GM18870 (cell line): ENCODE data around the gene RAB14.
"Not testable (repeated sequence)": the region's sequence is repeated elsewhere in the genome, so short reads cannot be mapped to it uniquely, and the experiment has no call there.

Experiments
- ATAC-seq: cut with Tn5 transposase; IDR thresholded peaks from one replicate; pipeline ENCODE4 v1.9.1; 2021; ENCODE audit warnings: moderate library complexity; ENCODE audit not compliant: unreplicated experiment

Gene RAB14

DNA sequence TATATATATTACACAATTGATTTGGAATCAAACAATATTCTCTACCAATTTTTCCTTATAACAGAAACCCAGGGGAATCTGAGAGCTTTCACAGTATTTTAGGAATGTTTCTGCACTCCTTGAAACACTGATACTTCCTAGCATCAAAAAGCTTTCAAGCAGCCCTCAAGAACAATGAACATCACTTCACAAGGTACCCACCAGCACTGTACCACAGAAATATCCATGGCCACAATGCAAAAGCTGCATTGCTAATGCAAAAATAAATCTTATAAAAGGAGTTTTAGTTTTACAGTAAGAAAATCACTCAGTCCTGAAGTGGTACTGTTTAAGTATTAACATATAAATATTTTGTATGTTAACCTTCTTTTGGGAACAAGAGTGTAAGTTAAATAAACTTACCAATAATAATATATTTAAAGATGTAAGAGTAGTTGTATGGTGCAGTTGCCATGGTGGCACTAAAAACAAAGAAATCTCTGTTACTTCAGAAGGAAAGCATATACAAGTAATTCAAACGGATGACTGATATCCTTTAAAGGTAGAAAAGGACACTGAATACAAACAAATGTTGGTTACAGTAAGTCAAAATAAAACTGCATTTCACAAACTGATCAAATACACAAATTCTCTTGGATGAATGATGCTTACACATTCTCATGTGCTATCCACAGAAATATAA is 8.6 kb downstream of the RAB14 start:
- no peak for ATAC-seq

DNA sequence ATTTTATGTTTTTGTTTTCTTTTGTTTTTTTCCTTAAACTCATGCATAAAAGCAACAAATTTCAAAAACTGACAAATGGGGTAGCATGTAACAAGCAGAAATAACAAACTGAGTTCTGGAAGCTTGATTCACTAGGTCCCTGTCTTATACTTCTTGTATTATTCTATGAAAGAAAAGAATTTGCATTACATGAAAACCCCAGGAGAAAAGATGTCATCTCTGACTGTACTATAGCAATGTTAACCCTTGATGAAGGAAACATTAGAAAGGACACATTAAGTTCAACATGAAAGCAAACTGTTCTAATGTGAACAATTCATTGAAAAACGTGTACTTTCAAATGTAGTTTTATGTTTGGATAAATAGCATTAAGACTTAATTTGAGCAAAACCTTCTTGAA is 9.2 kb downstream of the RAB14 start:
- no peak for ATAC-seq

DNA sequence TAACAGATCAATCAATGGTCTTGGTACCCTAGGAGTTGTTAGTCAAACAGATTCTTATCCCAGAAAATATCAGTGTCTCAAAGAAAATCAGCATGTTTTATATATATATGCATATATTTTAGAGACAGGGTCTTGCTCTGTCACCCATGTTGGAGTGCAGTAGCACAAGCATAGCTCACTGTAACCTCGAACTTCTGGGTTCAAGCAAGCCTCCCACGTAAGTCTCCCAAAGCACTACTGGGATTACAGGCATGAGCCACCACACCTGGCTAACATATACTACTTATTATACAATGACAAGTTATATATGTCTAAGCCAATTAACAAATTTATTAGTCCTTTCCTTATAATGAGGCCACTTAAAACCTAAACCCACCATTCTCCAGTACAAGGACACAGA is 10.4 kb downstream of the RAB14 start:
- no peak for ATAC-seq

DNA sequence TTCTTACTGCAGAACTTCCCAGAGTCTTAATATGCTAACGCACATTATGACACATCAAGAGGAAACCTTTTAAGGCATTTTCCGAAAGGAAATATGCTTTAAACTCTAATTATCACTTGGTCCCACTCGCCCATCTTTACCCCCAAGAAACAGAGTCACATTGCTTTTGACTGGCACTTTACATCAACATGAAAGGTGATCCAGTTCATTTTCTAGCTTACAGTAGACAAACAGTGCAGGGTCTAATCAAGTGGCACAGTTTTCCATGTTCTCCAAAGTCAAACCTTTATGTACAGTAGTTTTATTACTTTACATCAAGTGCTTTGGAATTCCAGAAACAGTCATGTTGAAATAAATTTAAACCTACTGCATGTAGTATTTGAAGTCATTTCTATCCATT is 12.0 kb downstream of the RAB14 start:
- no peak for ATAC-seq

DNA sequence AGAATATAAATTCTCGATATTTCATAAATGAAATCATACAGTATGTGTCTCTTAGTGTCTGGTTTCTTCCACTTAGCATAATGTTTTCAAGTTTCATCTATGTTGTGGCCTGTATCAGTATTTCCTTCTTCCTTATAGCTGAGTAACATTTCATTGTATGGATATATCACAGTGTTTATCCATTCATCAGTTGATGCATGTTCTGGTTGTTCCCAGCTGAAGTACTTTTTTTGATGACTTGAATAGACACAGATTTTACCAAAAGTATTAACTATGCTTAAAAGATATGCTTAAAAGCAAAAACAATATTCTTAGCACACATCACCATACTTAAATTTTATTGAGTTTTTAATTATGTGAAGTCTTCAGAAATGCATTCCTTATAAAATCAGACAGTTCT is 12.7 kb downstream of the RAB14 start:
- no peak for ATAC-seq

DNA sequence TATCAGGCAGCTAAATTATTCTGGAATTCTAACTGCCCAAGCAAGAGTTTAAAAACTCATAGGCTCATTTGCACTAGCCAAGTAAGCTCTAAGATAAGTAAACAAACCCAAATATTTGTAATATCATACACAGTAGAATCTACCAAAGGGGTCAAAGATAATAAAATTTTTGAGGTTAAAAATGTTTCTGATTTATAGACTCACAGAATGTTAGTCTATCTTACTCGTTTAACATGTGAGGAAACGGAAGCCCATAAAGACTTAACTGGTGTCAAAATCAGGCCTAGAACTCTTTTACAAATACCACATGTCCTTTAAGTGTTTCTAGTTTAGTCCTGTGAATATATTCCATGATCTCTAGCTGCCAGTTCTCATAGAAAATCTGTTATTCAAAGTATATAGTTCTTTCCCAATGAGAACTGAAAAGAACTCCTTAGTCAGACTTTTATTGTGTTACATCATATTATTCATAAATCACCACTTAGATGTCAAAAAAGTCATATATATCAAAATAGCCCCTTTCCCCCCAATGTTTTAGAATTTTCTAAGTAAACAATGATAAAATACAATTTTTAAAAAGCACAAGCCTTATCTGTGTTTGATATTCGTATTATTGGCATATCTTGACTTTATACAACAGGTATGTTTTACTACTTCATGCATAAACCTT is 13.9 kb downstream of the RAB14 start:
- no peak for ATAC-seq

DNA sequence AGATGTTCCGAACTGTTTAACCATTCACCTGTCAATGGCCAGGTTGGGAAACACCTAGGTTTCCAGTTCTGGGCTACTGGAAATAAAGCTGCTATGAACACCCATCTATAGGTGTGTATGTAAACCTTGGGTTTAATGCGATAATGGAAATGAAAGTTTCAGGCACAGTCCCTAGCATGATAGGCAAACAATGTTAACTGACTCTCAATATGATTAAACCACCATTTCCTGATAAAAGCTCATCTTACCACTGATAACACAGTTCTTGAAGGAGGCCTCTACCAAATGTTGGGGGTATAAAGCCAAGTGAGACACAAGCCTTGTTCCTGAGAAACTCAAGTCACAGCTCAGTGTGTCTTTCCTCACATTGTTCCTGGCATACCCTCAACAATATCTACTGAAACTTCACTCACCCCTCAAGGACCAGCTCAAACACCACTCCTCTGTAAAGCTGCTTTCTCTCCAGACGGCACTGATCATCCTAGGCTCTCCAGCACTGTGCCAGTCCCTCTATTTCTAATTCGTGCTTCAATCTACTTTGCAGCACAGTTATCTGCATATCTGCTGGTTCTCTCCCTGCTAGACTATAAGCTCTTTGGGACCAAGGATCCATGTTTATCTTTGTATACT is 15.8 kb downstream of the RAB14 start:
- ATAC-seq: no peak

DNA sequence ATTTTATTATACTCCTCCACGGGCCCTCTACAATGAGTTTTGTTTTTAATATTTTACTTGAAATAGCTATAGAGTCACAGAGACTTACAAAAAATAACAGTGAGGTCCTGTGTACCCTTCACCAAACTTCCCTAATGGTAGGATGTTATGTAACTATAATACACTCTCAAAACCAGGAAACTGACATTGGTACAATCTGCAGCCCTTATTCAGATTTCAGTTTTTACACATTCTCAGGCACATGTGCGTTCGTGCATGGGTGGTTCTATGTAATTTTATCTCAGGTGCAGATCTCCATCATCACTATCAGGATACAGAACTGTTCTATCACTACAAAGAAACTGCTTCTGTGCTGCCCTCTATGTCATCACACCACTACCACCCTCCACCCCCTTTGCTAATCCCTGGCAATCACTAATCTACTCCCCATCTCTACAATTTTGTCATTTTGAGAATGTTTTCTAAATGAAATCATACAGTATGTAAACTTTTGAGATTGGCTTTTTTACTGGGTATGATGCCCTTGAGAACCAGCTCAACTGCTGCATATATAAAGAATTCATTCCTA is 16.4 kb downstream of the RAB14 start:
- ATAC-seq: no peak

DNA sequence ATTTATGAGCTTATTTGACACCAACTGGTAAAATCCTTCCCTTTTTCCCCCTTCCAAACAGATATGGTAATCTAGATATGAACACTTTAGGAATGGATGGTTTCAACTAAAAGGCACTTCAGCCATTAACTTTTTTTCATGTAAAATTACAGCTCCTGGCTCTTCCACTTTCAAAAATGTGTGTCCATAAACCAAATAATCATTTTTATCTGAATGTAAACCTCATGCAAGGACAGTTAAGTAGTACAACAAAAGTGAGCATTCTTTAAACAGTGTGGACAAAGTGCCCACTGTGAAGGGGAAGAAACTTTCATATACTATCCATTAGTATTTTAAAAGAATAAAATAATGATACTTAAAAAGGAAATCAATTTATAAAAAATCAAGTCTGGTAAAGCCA is 17.2 kb downstream of the RAB14 start:
- ATAC-seq: no peak

DNA sequence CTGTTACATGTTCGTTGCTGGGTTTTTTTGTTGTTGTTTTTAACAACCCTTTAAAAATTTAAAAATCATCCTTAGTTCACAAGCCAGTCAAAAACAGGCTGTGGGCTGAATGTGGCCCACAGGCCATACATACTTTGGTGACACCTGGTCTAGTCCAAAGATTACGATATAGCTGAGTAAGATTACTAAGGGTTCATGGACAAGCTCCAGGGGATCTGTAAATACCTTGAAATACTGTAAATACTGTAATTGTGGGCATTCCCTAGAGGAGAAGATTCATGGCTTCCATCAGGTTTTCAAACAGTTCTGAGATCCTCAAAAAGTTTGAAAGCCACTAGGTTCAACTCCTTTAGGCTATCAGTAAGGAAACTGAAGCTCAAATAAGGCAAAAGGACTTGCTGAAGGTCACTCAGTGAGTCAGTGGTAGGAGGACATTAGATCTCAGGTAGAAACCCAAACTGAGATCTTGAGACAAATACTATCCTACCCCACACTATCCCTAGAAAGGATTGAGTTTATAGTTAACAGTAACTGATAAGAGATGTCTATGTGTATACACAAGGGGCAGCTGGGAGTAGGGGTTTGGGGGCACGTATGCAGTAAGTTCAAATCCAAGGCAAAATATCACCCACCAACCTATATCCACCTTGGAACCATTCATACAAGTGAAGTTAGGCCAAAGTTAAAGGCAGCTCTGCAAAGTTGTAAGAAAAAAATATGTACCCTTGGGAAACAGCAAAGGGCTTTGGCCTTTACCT is 17.8 kb downstream of the RAB14 start:
- ATAC-seq: no peak

DNA sequence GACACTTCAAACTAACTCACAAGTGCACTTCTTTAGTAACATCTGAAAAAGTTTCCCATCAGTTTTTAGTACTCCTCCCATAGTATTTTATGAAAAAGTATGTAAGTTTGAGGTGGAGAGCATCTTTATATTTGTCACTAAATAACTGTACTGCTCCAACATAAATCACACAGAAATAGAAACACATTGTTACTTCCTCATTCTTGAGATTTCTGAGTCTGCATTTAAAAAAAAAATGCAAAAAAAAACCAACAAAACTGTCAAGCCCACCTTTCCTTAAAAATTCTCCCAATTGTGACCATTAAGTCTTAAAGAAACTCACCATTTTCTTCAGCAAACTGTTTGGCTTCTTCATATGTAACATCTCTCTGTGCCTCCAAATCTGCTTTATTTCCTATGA is 18.7 kb downstream of the RAB14 start:
- ATAC-seq: no peak

DNA sequence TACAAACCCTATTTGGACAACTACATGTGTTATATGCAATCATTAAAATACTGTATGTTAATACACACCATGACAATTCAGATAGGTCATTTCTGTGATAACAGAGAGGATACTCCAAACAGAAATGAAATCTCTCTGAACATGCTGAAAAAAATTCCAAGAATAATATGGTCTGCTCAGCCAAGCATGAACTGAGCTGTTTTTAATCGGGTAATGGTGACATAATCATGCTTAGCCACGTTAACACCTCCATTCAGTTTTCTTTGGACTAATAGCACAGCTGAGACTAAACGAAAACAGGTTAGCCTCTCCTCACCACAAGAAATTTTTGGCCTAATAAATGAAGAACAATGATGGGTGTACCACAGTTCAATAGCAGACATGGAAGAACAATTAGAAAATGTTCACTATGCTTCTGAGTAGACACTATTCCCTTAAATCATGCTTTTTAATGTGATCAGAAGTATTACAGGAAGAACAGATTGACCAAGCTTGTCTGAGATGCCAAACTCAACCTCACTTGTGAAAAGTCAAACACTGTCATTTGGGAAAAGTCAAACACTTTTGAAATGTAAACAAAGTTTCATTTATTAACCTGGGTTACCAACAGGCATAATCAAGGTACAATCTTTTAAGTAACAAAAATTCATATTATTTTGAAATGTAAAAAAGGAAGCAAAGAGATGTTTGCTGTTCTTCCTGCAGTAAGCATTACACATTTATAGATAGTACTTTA is 19.4 kb downstream of the RAB14 start:
- ATAC-seq: no peak

DNA sequence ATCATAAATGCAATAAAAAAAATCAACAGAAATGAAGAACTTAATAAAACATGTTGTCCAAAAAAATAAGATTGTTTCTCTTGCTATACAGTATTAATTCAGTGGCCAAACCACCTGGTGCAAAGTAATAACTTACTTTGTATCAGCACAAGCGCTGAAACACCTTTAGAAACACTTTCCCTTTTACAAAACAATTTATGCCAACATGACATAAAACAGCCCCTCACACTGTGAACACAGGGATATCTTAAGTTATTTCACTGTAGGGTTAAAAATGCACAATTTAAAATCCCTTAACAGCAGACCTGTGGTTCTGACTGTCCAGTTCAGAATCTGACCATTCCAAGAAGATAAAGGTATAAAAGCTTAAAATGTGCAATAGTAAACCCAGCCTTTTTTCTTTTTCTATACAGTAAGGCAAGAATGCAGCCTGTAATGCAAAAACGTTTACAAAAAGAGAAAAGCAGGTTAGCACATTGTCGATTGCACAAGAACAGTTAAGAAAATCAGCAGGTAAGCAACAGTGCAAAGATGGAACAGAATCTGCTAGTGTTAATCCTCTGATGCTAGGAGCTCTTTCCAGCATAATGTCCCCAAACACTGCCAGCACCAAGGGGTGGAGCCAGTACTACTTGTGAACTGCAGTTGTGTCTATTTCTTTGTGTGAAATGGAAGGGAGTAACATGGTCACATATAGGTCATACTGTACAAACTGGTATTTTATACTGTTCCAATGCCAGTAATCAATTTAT is 21.6 kb downstream of the RAB14 start:
- no peak for ATAC-seq

DNA sequence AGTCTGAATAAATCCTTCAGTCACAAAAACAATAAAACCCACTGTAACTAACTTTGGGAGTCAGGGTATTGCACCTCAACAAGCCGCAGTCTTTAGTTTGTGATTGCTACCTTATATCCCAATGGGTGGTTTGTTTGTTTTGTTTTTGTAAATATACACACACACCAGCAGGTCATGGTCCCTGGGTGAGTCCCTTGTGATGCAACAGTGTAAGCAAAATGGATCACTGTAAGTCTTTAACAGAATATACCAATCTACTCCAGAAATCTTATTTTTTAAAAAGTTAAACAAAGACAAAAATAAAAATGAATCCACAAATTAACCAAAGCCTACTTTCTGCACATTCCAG is 22.3 kb downstream of the RAB14 start:
- not testable (repeated sequence) for ATAC-seq

DNA sequence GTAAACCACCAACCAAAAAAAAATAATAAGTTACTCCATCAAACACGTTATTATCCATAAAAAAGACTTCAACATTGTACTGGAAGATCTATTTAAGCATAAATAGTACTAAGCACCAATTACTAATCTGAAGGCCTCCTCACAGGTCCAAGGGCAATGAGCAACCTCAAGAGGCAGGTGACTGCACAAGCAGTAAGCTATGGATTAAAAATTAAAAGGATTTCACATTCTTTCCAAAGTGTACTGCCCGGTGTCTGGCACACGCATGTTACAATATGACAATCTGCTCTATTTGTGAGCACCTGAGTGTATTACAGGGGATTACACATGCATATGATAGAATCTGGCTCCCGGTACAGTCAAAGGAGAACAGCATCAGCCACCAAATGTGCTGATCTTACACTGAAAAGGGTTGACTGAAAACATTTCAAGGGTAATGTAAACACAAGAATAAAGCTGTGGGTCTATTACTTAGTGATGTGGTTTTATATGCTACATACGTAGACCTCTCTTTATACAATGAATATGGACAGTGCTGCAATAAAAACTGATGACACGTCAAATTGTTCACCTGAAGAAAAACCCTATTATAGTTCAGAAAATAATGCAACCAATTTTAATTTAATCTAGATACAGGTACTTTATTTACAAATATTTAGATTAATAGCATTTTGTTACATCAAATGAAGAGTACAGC is 22.8 kb downstream of the RAB14 start:
- no peak for ATAC-seq

DNA sequence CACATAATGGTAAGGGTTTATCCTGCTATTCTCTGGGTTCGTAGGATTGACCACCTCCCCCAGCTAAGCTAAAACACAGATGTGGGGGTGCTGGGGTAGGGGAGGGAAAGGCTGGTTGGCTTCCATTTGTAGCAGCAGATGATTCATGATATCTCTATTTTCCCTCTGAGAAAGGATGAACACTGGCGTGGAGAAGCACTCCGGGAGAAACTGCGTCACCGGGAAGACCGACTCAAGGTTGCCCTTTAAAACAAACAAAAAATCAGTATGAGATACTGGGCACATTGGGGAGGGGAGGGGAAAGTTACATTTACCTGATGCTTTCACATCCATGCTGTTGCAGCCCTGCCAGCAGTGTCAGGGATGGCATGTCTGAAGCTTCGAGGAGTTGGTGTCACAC is 28.2 kb downstream of the RAB14 start:
- ATAC-seq: no peak

DNA sequence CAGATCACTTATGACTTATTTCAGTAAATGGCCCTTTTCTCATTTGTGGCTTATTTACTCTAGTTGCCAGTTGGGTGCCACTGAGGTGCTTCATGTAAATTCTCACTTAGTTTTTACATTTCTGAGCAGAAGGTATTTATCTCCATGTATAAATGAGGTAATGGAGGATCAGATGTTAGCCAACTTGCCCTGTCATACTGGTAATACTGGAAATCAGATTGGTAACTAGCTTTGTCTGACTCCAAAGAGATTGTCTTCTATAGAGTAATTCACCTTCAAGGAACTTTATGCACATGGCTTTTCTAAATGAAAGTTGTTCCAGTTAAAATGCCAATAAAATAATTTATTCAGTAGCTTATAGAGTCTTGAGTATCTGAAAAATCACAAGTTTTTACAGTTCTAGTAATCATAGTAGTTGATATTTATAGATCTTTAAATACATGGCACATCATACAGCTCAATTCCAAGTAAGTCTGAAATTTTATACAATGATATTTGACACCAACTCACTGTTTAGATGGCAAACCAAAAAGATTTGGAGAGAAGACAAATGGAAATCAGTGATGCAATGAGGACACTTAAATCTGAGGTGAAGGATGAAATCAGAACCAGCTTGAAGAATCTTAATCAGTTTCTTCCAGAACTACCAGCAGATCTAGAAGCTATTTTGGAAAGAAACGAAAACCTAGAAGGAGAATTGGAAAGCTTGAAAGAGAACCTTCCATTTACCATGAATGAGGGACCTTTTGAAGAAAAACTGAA is 28.8 kb downstream of the RAB14 start:
- ATAC-seq: no peak

DNA sequence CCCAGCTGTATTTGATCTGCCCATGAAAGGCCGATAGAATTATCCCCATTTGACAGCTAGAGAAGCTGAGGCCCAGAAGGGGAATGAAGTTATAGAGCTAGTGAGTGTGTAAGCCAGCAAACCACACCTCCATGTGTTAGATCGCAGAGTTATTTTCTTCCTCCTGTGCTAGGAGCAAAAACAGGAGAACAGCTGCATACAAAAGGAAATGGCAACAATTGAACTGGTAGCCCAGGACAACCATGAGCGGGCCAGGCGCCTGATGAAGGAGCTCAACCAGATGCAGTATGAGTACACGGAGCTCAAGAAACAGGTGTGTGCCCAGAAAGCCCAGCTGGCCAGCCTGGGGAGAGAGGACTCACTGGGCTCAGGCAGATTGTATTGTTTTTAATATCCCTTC is 30.4 kb downstream of the RAB14 start:
- ATAC-seq: no peak

DNA sequence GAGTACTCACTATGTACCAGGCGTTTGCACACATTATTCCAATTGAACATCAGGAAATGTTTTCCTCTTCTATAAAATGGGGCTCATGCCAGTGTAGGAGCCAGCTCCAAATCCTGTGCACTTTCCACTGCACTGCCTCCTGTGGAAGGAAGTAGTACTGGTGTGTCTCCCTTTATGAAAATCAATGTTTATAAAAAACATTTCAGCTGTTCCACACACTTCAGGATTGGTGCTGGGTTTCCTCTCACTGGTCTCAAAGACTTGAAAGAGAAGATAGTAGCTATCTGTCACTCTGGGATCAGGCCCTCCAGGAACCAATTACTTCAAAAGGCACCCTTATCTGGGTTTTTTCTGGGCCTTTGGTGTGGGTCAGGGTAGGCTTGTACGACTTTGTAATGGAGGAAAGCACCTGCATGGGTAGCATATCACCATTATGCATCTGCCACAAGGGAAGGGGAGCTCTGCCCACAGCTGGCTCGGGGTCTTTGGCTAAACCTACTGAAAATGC is 32.5 kb downstream of the RAB14 start:
- ATAC-seq: no peak
